Fibroblast of gingiva (primary cell): ENCODE data around the gene SLC25A11.

ENCODE experiments used
- DNase-seq: peaks from one replicate; pipeline ENCODE4 v3.0.0-alpha.2; 2011; ENCODE audit warnings: low read depth

The SLC25A11 gene

DNA sequence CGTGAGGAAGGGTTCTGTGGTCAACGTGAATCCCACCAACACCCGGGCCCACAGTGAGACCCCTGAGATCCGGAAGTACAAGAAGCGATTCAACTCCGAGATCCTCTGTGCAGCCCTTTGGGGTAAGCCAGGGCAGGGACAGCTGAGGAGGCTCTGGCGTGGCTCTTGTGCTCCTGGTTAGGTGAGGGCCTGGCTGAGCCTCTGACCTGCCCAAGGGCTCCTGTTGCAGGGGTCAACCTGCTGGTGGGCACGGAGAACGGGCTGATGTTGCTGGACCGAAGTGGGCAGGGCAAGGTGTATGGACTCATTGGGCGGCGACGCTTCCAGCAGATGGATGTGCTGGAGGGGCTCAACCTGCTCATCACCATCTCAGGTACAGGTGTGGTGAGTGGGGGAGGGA, 44.7 kb downstream of the SLC25A11 start:
- DNase-seq, result no peak

GRCh38 chr17:4893721-4894560, 45.9 kb downstream of the SLC25A11 start:
- no peak for DNase-seq

DNA sequence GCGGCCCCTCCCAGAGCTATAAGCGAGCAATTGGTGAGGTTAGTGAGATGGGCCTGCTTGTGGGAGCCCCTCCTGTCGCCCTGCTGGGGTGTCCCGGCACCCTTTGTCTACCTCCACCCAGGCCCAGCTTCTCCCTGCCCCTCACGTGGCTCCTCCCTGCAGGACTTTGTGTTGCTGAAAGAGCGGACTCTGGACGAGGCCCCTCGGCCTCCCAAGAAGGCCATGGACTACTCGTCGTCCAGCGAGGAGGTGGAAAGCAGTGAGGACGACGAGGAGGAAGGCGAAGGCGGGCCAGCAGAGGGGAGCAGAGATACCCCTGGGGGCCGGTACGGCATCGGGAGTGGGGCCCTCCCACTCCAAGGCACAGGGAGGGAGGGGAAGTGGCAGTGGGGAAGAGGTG, 46.6 kb downstream of the SLC25A11 start:
- no peak for DNase-seq

DNA sequence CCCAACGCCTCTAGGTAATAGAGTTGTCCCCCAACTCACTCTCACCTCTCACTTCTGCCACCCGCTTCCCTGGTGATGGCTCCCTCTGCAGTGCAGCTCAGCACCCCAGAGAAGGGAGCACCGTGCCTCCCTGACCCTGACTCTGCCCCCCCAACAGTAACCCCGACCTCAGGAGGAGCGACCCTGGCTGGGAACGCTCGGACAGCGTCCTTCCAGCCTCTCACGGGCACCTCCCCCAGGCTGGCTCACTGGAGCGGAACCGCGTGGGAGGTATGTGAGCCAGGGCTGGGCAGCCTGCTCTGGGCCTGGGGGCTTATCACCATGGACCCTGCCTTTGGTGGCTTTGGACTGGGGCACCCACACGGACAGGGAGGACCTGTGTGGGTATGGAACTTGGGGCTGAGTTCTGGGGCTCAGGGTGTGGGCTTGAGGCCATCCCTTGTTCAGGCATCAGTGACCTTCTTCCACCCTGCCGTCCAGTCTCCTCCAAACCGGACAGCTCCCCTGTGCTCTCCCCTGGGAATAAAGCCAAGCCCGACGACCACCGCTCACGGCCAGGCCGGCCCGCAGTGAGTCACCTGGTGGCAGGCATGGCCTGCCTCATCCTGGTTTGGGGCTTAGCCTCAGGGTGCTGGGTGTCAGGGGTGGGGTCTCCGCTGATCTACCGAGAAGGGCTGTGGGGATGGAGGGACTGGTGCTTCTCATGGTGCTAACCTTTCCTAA, 47.2 kb downstream of the SLC25A11 start:
- DNase-seq, result no peak

- DNase-seq, result no peak
These were observed 48.1 kb downstream of the SLC25A11 start for GRCh38 chr17:4891411-4892410.

GRCh38 chr17:4887581-4887980, 52.3 kb downstream of the SLC25A11 start:
- no peak for DNase-seq
